Endothelial cell of umbilical vein (primary cell): ENCODE results near the gene C3orf85. TPM values are rescaled to one million over a fixed set of nuclear protein-coding genes. Genes with fewer than 3 reads are reported as not detected.

Experiments used
- BruUV-seq: library from RNA; stranded (reverse); fragments of 400-500 nt; replicated peaks from 2 replicates; lab custom pipeline; 2021; lab: Mats Ljungman, UMichigan
- CTCF ChIA-PET: fragments of 300-600, 350-600 bp; sonication (Branson Sonifier 250); formaldehyde crosslinking; loops from one replicate; lab custom pipeline; 2021; ENCODE audit warnings: antibody characterized with exemption, inconsistent platforms; lab: Charles Lee
- POLR2A ChIA-PET: fragments of 300-600, 350-600 bp; sonication (Branson Sonifier 250); formaldehyde crosslinking; loops from one replicate; lab custom pipeline; 2021; ENCODE audit warnings: antibody characterized with exemption, inconsistent platforms; lab: Charles Lee
- DNase-seq: peaks from one replicate; pipeline ENCODE4 v3.0.0-alpha.2; 2011; ENCODE audit warnings: low read depth, low spot score
- FAIRE-seq: peaks from 2 replicates; lab custom pipeline; 2011; peaks lifted over from hg19 to GRCh38; lab: Jason Lieb, UNC
- H2AFZ ChIP-seq: 2 replicates; pipeline ENCODE4 v1.6.0; 2012; ENCODE audit warnings: low read depth, low read length, control low read depth, inconsistent platforms
- H3K27ac ChIP-seq: 2 replicates; pipeline ENCODE4 v1.5.1; 2011; ENCODE audit warnings: low read depth, mild to moderate bottlenecking, control low read depth, low read length, moderate library complexity; ENCODE audit not compliant: insufficient read depth
- H3K27me3 ChIP-seq, 2 experiments: 2 replicates each; pipeline versions ENCODE4 v1.6.0 to v1.6.1; 2011; ENCODE audit warnings: low read length in 2 of 2, mixed read lengths in 1 of 2; ENCODE audit not compliant: control insufficient read depth in 2 of 2, insufficient read depth in 2 of 2
- H3K36me3 ChIP-seq, 2 experiments: 2 replicates in 1 of 2; 3 replicates in 1 of 2; pipeline ENCODE4 v1.5.1; 2011; ENCODE audit warnings: low read length in 2 of 2, mild to moderate bottlenecking in 1 of 2, moderate library complexity in 1 of 2; ENCODE audit not compliant: control insufficient read depth in 2 of 2, insufficient read depth in 2 of 2; ENCODE audit errors: extremely low read depth in 1 of 2
- H3K4me1 ChIP-seq: 3 replicates; pipeline ENCODE4 v1.5.1; 2011; ENCODE audit warnings: mild to moderate bottlenecking, low read length; ENCODE audit not compliant: control insufficient read depth, insufficient read depth; ENCODE audit errors: extremely low read depth
- H3K4me2 ChIP-seq: 2 replicates; pipeline ENCODE4 v1.6.1; 2011; ENCODE audit warnings: low read length, control low read depth, mixed read lengths; ENCODE audit not compliant: insufficient read depth
- H3K4me3 ChIP-seq, 3 experiments: fragments of 200-600 bp in 1 of 3; sonication (generic), shearing (Covaris generic) in 1 of 3; replicated peaks in 1 of 3; 2 replicates each; pipeline ENCODE4 v1.5.1; 2011 to 2016; ENCODE audit warnings: control low read depth in 3 of 3, low read length in 3 of 3, mild to moderate bottlenecking in 2 of 3, inconsistent platforms in 1 of 3, low read depth in 1 of 3, moderate library complexity in 1 of 3; ENCODE audit not compliant: insufficient read depth in 1 of 3
- H3K79me2 ChIP-seq: 2 replicates; pipeline ENCODE4 v1.6.0; 2012; ENCODE audit warnings: low read length, inconsistent platforms; ENCODE audit not compliant: control insufficient read depth, insufficient read depth
- H3K9ac ChIP-seq: replicated peaks from 2 replicates; pipeline ENCODE3; 2011; ENCODE audit warnings: low read length, control low read depth; ENCODE audit not compliant: insufficient read depth; ENCODE audit errors: extremely low read depth
- H3K9me1 ChIP-seq: replicated peaks from 3 replicates; pipeline ENCODE4 v1.6.0; 2011; ENCODE audit warnings: mild to moderate bottlenecking, low read length; ENCODE audit not compliant: control insufficient read depth, insufficient read depth; ENCODE audit errors: extremely low read depth
- H3K9me3 ChIP-seq: replicated peaks from 2 replicates; pipeline ENCODE4 v1.5.1; 2012; ENCODE audit warnings: low read length, inconsistent platforms; ENCODE audit not compliant: control insufficient read depth, insufficient read depth
- H4K20me1 ChIP-seq: replicated peaks from 2 replicates; pipeline ENCODE3; 2011; ENCODE audit warnings: mild to moderate bottlenecking, low read length; ENCODE audit not compliant: control insufficient read depth, insufficient read depth; ENCODE audit errors: extremely low read depth
- CTCF ChIP-seq, 2 donors: IDR thresholded peaks; 1 replicate in 1 of 2; 2 replicates in 1 of 2; pipeline ENCODE4 v1.5.1; 2011; ENCODE audit warnings: low read length in 2 of 2, mild to moderate bottlenecking in 2 of 2, moderate library complexity in 2 of 2, control low read depth in 1 of 2, inconsistent platforms in 1 of 2, low read depth in 1 of 2; ENCODE audit not compliant: insufficient read depth in 1 of 2; ENCODE audit errors: extremely low read depth in 1 of 2
- EZH2 ChIP-seq: IDR thresholded peaks from 2 replicates; pipeline ENCODE4 v1.6.1; 2012; ENCODE audit warnings: borderline replicate concordance, low read depth, mild to moderate bottlenecking, moderate library complexity, low read length, inconsistent platforms; ENCODE audit not compliant: severe bottlenecking
- FOS ChIP-seq: IDR thresholded peaks from 2 replicates; pipeline ENCODE4 v1.6.1; 2011; ENCODE audit warnings: mild to moderate bottlenecking, low read length, moderate library complexity, borderline replicate concordance; ENCODE audit not compliant: insufficient read depth
- GATA2 ChIP-seq: IDR thresholded peaks from 2 replicates; pipeline ENCODE4 v1.7.0; 2011; ENCODE audit warnings: low read depth, mild to moderate bottlenecking, moderate library complexity, mixed read lengths, low read length; ENCODE audit not compliant: insufficient read length, insufficient read depth
- JUN ChIP-seq: IDR thresholded peaks from 2 replicates; pipeline ENCODE4 v1.6.1; 2011; ENCODE audit warnings: borderline replicate concordance, low read depth; ENCODE audit not compliant: insufficient read length, insufficient read depth
- MAX ChIP-seq: IDR thresholded peaks from 2 replicates; pipeline ENCODE4 v1.6.1; 2011; ENCODE audit not compliant: insufficient read depth, insufficient read length
- MYC ChIP-seq: IDR thresholded peaks from one replicate; pipeline ENCODE4 v1.6.1; 2011; ENCODE audit warnings: mild to moderate bottlenecking, low read depth, low read length
- POLR2A ChIP-seq: IDR thresholded peaks from 2 replicates; pipeline ENCODE4 v1.6.1; 2012; ENCODE audit warnings: low read depth, mild to moderate bottlenecking, control low read depth, low read length
- POLR2AphosphoS5 ChIP-seq: IDR thresholded peaks from 2 replicates; pipeline ENCODE4 v1.6.1; 2012; ENCODE audit warnings: low read depth, mild to moderate bottlenecking, control low read depth, low read length, moderate library complexity; ENCODE audit not compliant: insufficient read depth
- dilution Hi-C: fragments of 300-500 bp; cut with MboI; formaldehyde crosslinking; loops from one replicate; pipeline ENCODE4 v1.15.0; 2019; ENCODE audit warnings: low sequenced_read_pairs; ENCODE audit not compliant: extremely low pct_ligation_motif_present
- intact Hi-C: fragments of 100-400 bp; cut with micrococcal nuclease; formaldehyde crosslinking; loops from one replicate; pipeline ENCODE4 v1.10.0; 2022
- polyA plus RNA-seq, 4 experiments: library from polyadenylated mRNA; depleted of rRNA in 3 of 4; stranded (reverse) in 3 of 4; unstranded in 1 of 4; fragments of >200 nt; gene quantifications; 2 replicates each; pipeline versions ENCODE4 v1.2.1 to v1.2.3, GENCODE V29; 2011 to 2012; ENCODE audit warnings: missing spikeins in 1 of 4
- total RNA-seq: library from RNA; stranded (reverse); gene quantifications from 2 replicates; pipeline ENCODE4 v1.2.3, GENCODE V29; 2021

Gene C3orf85
- total and polyA plus RNA-seq, 2 donors (not counting 3 experiments of a cell fraction or from before 2014, with no cell fraction given): not detected

- Histone ChIP-seq H3K9me1 (no peaks in the 10 kb centered on the region), H3K4me2 (no peak overlapping the region), H3K4me3 (no peak overlapping the region), H3K9ac (no peak overlapping the region), H3K36me3 (no peaks in the 10 kb centered on the region), H3K27ac (no peak overlapping the region), H3K79me2 (no peaks in the 10 kb centered on the region), H3K4me1 (no peaks in the 10 kb centered on the region), H2AFZ (no peak overlapping the region), H4K20me1 (no peaks in the 10 kb centered on the region), H3K9me3 (no peaks in the 10 kb centered on the region), H3K27me3 (no peaks in the 10 kb centered on the region)
- no TSS peak for BruUV-seq
- FAIRE-seq (no peak), DNase-seq (no peak)
- POLR2A ChIA-PET: no interaction called here
- intact Hi-C loops: no loop called here
- dilution Hi-C loops: no loop called here
- no peak for TF ChIP-seq GATA2
- TF ChIP-seq FOS: no peak
- TF ChIP-seq CTCF (IDR thresholded peaks at IDR 0.05; ENCODE audit: extremely low read depth in 1 of 2, insufficient read depth in 1 of 2, low read depth in 1 of 2, low read length in 2 of 2): no peak
- TF ChIP-seq POLR2A: no peak
- TF ChIP-seq MYC: no peak
- TF ChIP-seq EZH2: no peak
- no peak for TF ChIP-seq POLR2AphosphoS5
- no peak for TF ChIP-seq MAX
- no peak for TF ChIP-seq JUN
- CTCF ChIA-PET: no interaction called here
Observed at GRCh38 chr3:109091846-109092245, 44.7 kb upstream of the C3orf85 start.
